GM13976 (cell line): ENCODE data around the gene RAP2C.

Source experiments
- DNase-seq: peaks from one replicate; pipeline ENCODE4 v3.0.0; 2012; ENCODE audit warnings: low spot score
- in situ Hi-C: fragments of 300-500 bp; cut with MboI; formaldehyde crosslinking; loops from one replicate; pipeline ENCODE4 v1.12.0; 2022; ENCODE audit warnings: low sequenced_read_pairs, mixed read lengths, inconsistent platforms; ENCODE audit not compliant: unreplicated experiment
- TF ChIP-seq, protein P1 (sequence below): IDR thresholded peaks from 2 replicates; pipeline ENCODE4 v1.5.1; 2012; ENCODE audit warnings: borderline replicate concordance, mild to moderate bottlenecking; ENCODE audit not compliant: insufficient read depth; ENCODE audit errors: extremely low read depth, missing control alignments, control extremely low read depth

Gene RAP2C

DNA sequence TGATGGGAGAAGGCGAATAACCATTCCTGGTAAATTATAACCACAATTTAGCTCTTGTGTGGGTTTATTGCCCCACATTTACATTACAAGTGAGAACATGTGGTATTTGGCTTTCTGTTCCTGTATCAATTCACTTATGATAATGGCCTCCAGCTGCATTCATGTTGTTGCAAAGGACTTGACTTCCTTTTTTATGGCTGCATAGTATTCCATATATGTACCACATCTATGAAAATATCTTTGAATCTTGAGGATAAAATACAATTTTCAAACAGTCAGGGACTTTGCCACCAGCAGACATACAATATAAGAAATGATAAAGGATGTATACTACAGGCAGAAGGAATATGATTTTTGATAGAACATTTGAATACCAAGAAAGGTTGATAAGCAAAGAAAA lies 27.3 kb downstream of the RAP2C start:
- DNase-seq: no peak

GRCh38 chrX:132188175-132188574 lies 31.1 kb downstream of the RAP2C start:
- in situ Hi-C loops: no loop called here
- DNase-seq: no peak

More for the DNA sequence above, 27.3 kb downstream of the RAP2C start:
- TF ChIP-seq, protein P1, sequence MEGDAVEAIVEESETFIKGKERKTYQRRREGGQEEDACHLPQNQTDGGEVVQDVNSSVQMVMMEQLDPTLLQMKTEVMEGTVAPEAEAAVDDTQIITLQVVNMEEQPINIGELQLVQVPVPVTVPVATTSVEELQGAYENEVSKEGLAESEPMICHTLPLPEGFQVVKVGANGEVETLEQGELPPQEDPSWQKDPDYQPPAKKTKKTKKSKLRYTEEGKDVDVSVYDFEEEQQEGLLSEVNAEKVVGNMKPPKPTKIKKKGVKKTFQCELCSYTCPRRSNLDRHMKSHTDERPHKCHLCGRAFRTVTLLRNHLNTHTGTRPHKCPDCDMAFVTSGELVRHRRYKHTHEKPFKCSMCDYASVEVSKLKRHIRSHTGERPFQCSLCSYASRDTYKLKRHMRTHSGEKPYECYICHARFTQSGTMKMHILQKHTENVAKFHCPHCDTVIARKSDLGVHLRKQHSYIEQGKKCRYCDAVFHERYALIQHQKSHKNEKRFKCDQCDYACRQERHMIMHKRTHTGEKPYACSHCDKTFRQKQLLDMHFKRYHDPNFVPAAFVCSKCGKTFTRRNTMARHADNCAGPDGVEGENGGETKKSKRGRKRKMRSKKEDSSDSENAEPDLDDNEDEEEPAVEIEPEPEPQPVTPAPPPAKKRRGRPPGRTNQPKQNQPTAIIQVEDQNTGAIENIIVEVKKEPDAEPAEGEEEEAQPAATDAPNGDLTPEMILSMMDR: no peak
- in situ Hi-C loops: no loop called here

DNA sequence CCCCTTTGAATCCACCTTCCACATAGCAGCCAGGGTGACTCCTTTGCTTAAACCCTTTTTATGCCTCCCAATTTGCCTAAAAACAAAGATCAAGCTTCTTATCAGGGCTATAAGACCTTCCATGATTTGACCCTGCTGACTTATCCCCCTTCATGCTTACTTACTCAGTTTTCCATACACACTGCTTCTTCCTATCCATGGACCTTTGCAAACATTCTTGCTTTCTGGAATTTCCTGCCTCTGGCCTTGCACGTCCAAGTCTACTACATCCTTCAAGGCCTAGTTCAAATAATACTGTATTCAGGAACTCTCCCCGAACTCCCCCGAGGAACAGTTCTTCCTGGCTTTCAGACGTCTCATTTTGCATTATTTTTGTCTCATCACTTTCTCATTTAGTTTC lies 31.8 kb downstream of the RAP2C start:
- no peak for DNase-seq
- TF ChIP-seq, protein P1: no peak
- in situ Hi-C loops: no loop called here

More at GRCh38 chrX:132188175-132188574, 31.1 kb downstream of the RAP2C start:
- TF ChIP-seq, protein P1: no peak

DNA sequence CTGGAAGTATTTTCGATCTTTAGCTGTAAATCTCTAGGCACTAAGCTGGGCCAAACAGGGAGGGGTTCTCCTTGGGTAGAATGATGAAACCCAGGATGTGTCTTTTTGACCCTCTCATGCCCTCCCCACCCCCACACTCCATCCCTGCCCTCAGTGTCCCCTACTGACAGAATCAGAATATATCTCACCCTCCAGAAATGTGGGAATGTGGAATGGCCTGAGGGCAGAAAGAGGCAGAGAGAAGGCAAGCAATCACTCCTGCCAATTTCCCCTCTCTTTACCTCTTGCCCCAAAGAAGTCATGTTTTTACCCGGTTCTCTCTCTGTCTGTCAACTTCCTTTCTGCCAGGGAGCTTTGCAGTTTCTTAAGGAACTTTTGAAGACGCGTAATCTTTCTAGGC lies 34.4 kb downstream of the RAP2C start:
- TF ChIP-seq, protein P1: no peak
- no peak for DNase-seq
- in situ Hi-C loops: no loop called here

- DNase-seq: no peak
- TF ChIP-seq, protein P1: no peak
- in situ Hi-C loops: no loop called here
Observed at GRCh38 chrX:132181364-132181763, 37.9 kb downstream of the RAP2C start.

DNA sequence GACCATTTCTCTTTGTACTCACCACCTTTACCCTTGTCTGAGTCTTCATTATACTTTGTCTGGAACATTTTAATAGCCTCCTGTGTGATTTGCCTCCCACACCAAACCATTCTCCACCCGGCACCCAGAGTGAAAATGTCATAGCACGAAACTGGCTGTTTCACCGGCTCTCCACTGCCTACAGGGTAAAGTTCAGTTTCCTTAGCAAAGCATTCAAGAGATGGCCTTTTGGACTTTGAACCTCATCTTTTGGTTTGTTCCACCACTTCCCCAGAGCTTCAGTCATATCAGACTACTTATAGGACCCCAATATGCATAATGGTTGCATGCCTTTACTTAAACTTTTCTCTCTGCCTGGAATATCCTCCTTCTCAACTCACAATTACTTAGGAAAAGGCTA lies 38.3 kb downstream of the RAP2C start:
- DNase-seq: no peak
- in situ Hi-C loops: no loop called here
- TF ChIP-seq, protein P1: no peak

GRCh38 chrX:132173647-132174046 lies 45.6 kb downstream of the RAP2C start:
- TF ChIP-seq, protein P1: no peak
- in situ Hi-C loops: no loop called here
- DNase-seq: no peak
